Mesenchymal stem cell (in vitro differentiated cells and primary cell): Measurements from ENCODE around the gene CLDND2.

ENCODE experiments used
- DNase-seq: peaks from one replicate; pipeline ENCODE4 v3.0.0-alpha.2; 2013
- H2AFZ ChIP-seq: one replicate; pipeline ENCODE4 v1.6.1; 2013; ENCODE audit warnings: low read depth, mild to moderate bottlenecking, control low read depth, inconsistent platforms, low read length, moderate library complexity
- H2AK5ac ChIP-seq: 2 replicates; pipeline ENCODE4 v1.6.1; 2013; ENCODE audit warnings: low read length, moderate library complexity, mild to moderate bottlenecking, inconsistent platforms; ENCODE audit not compliant: severe bottlenecking
- H2BK120ac ChIP-seq: one replicate; pipeline ENCODE4 v1.6.1; 2013; ENCODE audit warnings: low read depth, mild to moderate bottlenecking, inconsistent platforms, low read length, moderate library complexity
- H2BK12ac ChIP-seq, 2 experiments: one replicate each; pipeline ENCODE4 v1.6.1; 2013; ENCODE audit warnings: inconsistent platforms in 2 of 2, low read length in 2 of 2, mild to moderate bottlenecking in 2 of 2, moderate library complexity in 2 of 2, control low read depth in 1 of 2
- H2BK15ac ChIP-seq: one replicate; pipeline ENCODE4 v1.6.1; 2013; ENCODE audit warnings: mild to moderate bottlenecking, low read depth, inconsistent platforms; ENCODE audit not compliant: poor library complexity, severe bottlenecking
- H2BK5ac ChIP-seq: 2 replicates; pipeline ENCODE4 v1.6.1; 2013; ENCODE audit warnings: low read depth, mild to moderate bottlenecking, low read length, control low read depth, inconsistent platforms; ENCODE audit not compliant: poor library complexity, severe bottlenecking
- H3K14ac ChIP-seq, 2 experiments: one replicate each; pipeline ENCODE4 v1.6.1; 2013; ENCODE audit warnings: inconsistent platforms in 2 of 2, low read length in 2 of 2, control low read depth in 1 of 2, mild to moderate bottlenecking in 1 of 2, moderate library complexity in 1 of 2
- H3K18ac ChIP-seq, 2 experiments: one replicate each; pipeline ENCODE4 v1.6.1; 2013; ENCODE audit warnings: inconsistent platforms in 2 of 2, low read length in 2 of 2, control low read depth in 1 of 2, low read depth in 1 of 2, mild to moderate bottlenecking in 1 of 2
- H3K23ac ChIP-seq, 2 experiments: one replicate each; pipeline ENCODE4 v1.6.1; 2013; ENCODE audit warnings: inconsistent platforms in 2 of 2, low read length in 2 of 2, mild to moderate bottlenecking in 2 of 2, moderate library complexity in 2 of 2, control low read depth in 1 of 2
- H3K27ac ChIP-seq: 2 replicates; pipeline ENCODE4 v1.5.1; 2013; ENCODE audit warnings: mild to moderate bottlenecking, moderate library complexity, low read length, control low read depth, inconsistent platforms; ENCODE audit not compliant: poor library complexity, severe bottlenecking
- H3K27me3 ChIP-seq, 2 experiments: 2 replicates each; pipeline versions ENCODE4 v1.6.1 to v1.7.0; 2013; ENCODE audit warnings: low read length in 2 of 2, mild to moderate bottlenecking in 2 of 2, moderate library complexity in 2 of 2, control low read depth in 1 of 2, inconsistent platforms in 1 of 2; ENCODE audit not compliant: control insufficient read depth in 1 of 2, insufficient read depth in 1 of 2
- H3K36me3 ChIP-seq, 2 experiments: 2 replicates each; pipeline versions ENCODE4 v1.6.1 to v1.7.0; 2013; ENCODE audit warnings: low read length in 2 of 2, control low read depth in 1 of 2, inconsistent platforms in 1 of 2, low read depth in 1 of 2, mild to moderate bottlenecking in 1 of 2; ENCODE audit not compliant: insufficient read depth in 2 of 2, control insufficient read depth in 1 of 2
- H3K4ac ChIP-seq, 2 experiments: one replicate each; pipeline ENCODE4 v1.6.1; 2013; ENCODE audit warnings: inconsistent platforms in 2 of 2, low read length in 2 of 2, mild to moderate bottlenecking in 2 of 2, moderate library complexity in 2 of 2, control low read depth in 1 of 2, low read depth in 1 of 2
- H3K4me1 ChIP-seq: 2 replicates; pipeline ENCODE4 v1.6.1; 2013; ENCODE audit warnings: low read depth, low read length, control low read depth; ENCODE audit not compliant: control insufficient read depth, insufficient read depth
- H3K4me2 ChIP-seq: 2 replicates; pipeline ENCODE4 v1.6.1; 2013; ENCODE audit warnings: low read length, mild to moderate bottlenecking, inconsistent platforms; ENCODE audit not compliant: poor library complexity, severe bottlenecking
- H3K4me3 ChIP-seq, 2 experiments: 2 replicates each; pipeline versions ENCODE4 v1.5.1 to v1.7.0; 2013; ENCODE audit warnings: low read length in 2 of 2, mild to moderate bottlenecking in 2 of 2, control low read depth in 1 of 2, low read depth in 1 of 2; ENCODE audit not compliant: insufficient read depth in 1 of 2
- H3K79me1 ChIP-seq: replicated peaks from 2 replicates; pipeline ENCODE4 v1.6.1; 2013; ENCODE audit warnings: mild to moderate bottlenecking, control low read depth, low read length, inconsistent platforms; ENCODE audit not compliant: poor library complexity, severe bottlenecking
- H3K9ac ChIP-seq: 2 replicates; pipeline ENCODE4 v1.7.0; 2013; ENCODE audit warnings: mild to moderate bottlenecking, low read length, moderate library complexity
- H3K9me3 ChIP-seq: 2 replicates; pipeline ENCODE4 v1.7.0; 2013; ENCODE audit warnings: mild to moderate bottlenecking, low read length; ENCODE audit not compliant: control insufficient read depth
- H4K8ac ChIP-seq: one replicate; pipeline ENCODE4 v1.6.1; 2013; ENCODE audit warnings: inconsistent platforms, mild to moderate bottlenecking, low read length, moderate library complexity
- H4K91ac ChIP-seq: one replicate; pipeline ENCODE4 v1.6.1; 2013; ENCODE audit warnings: mild to moderate bottlenecking, low read length, inconsistent platforms
- WGBS: methylation state at CpG from one replicate; pipeline ENCODE4 v1.1.7; 2013; ENCODE audit warnings: mixed read lengths; 5-methylcytosine and 5-hydroxymethylcytosine counted together

The CLDND2 gene

GRCh38 chr19:51365965-51366388 lies 2.8 kb downstream of the CLDND2 start, which contains the start of gene ETFB:
ETFB (minus strand) TSS chr19:51366388; CDS start chr19:51366326, 62 bp downstream.
- Histone ChIP-seq H2BK5ac (peak within 1 kb of the TSS; percentile 15), H3K36me3 (no peaks in the 10 kb centered on the region), H4K8ac (peak within 1 kb of the TSS; percentile 94), H4K91ac (peak within 1 kb of the TSS; percentile 79), H3K14ac (peak within 1 kb of the TSS in 1 of 2 experiments; percentile 97), H3K4me3 (peak within 1 kb of the TSS; percentile 90 to 91), H2AFZ (peak within 1 kb of the TSS; percentile 67), H2BK12ac (peak within 1 kb of the TSS in 1 of 2 experiments; percentile 51), H3K18ac (peak within 1 kb of the TSS; percentile 93 to 98), H3K27ac (peak within 1 kb of the TSS; percentile 83), H3K9ac (peak within 1 kb of the TSS; percentile 95), H3K4me2 (peak within 1 kb of the TSS; percentile 95), H3K79me1 (peaks cover 25% of the 10 kb centered on the region), H2BK15ac (peak within 1 kb of the TSS; percentile 87), H3K27me3 (peaks cover 0 to 2% of the 10 kb centered on the region in 2 experiments), H3K9me3 (no peaks in the 10 kb centered on the region), H3K4ac (peak within 1 kb of the TSS; percentile 58 to 96), H3K4me1 (peaks cover 35% of the 10 kb centered on the region), H2AK5ac (peak within 1 kb of the TSS; percentile 38), H3K23ac (peak within 1 kb of the TSS in 1 of 2 experiments; percentile 27), H2BK120ac (peak within 1 kb of the TSS; percentile 45)
- no peak for DNase-seq
- WGBS, result 3% methylated on average over 12 of the region's 27 CpGs

DNA sequence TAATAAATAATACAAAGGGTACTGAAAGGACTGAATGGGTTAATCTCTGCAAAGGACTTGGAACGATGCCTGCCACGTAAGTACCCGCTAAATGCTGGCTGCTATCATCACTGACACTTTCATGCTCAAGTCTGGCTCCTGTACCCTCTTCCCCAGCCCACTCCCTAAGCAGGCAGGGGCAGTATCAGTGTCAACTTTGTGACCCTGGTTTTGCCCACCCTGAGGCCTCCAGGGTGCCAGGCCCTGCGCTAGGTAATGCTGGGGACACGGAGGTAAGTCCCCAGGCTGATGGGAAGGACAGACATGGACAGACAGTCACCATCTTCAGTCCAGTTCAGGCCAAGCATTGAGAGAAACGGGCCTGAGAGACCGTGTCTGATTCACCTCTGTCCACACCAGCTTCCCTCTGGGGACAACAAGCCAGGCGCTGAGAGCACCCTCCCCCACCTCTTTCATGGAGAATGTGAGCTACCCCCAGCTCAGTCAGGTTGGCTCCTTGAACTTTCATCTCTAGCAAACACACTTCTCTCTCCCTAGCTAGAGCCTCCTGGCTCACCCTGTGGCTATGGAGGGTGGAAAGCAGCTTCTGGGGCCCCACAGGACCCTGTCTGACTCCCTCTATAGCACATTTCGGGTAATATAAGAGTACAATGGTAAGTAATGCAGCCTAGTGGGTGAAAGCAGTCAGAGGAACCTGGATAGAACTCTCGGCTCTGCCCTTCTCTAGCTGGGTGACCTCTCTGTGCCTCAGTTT lies 3.4 kb downstream of the CLDND2 start:
- H3K27me3 ChIP-seq, result no peaks in the 10 kb centered on the region
- peak; percentile 71 for DNase-seq
- 29% methylated on average over 10 of the region's 10 CpGs for WGBS

GRCh38 chr19:51364200-51365106 lies 4.3 kb downstream of the CLDND2 start:
- no peak overlapping the region for H3K4ac ChIP-seq
- peak; percentile 27 for DNase-seq
- peak overlapping the region; percentile 61 to 88 for H2BK12ac ChIP-seq
- no peak overlapping the region for H3K23ac ChIP-seq
- H3K14ac ChIP-seq, result no peak overlapping the region
- H2AK5ac ChIP-seq, result no peak overlapping the region
- no peaks in the 10 kb centered on the region for H3K27me3 ChIP-seq
- peak overlapping the region; percentile 48 for H3K9ac ChIP-seq
- H3K4me2 ChIP-seq, result no peak overlapping the region
- peaks cover 27% of the 10 kb centered on the region for H3K79me1 ChIP-seq
- peaks cover 37% of the 10 kb centered on the region for H3K4me1 ChIP-seq
- H4K8ac ChIP-seq, result peak overlapping the region; percentile 56
- no peak overlapping the region for H2BK5ac ChIP-seq
- no peak overlapping the region for H2BK120ac ChIP-seq
- no peak overlapping the region for H2AFZ ChIP-seq
- no peak overlapping the region for H4K91ac ChIP-seq
- no peak overlapping the region for H3K18ac ChIP-seq
- no peak overlapping the region for H3K4me3 ChIP-seq
- 91% methylated on average over 15 of the region's 15 CpGs for WGBS
- H2BK15ac ChIP-seq, result no peak overlapping the region
- H3K36me3 ChIP-seq, result no peaks in the 10 kb centered on the region
- H3K9me3 ChIP-seq, result no peaks in the 10 kb centered on the region
- no peak overlapping the region for H3K27ac ChIP-seq

More for the DNA sequence above, 3.4 kb downstream of the CLDND2 start:
- H3K4ac ChIP-seq, result peak overlapping the region; percentile 19 to 96
- H2BK12ac ChIP-seq, result peak overlapping the region in 1 of 2 experiments; percentile 7
- peaks cover 25% of the 10 kb centered on the region for H3K79me1 ChIP-seq
- H3K14ac ChIP-seq, result peak overlapping the region in 1 of 2 experiments; percentile 67
- H3K27ac ChIP-seq, result peak overlapping the region; percentile 51
- H4K91ac ChIP-seq, result peak overlapping the region; percentile 60
- no peak overlapping the region for H2AK5ac ChIP-seq
- peak overlapping the region in 1 of 2 experiments; percentile 2 for H3K23ac ChIP-seq
- H2BK15ac ChIP-seq, result peak overlapping the region; percentile 60
- H3K36me3 ChIP-seq, result no peaks in the 10 kb centered on the region
- peak overlapping the region; percentile 84 to 98 for H3K18ac ChIP-seq
- peak overlapping the region; percentile 90 to 91 for H3K4me3 ChIP-seq
- no peak overlapping the region for H2BK120ac ChIP-seq
- H3K9me3 ChIP-seq, result no peaks in the 10 kb centered on the region
- peaks cover 35% of the 10 kb centered on the region for H3K4me1 ChIP-seq
- peak overlapping the region; percentile 95 for H3K9ac ChIP-seq
- H3K4me2 ChIP-seq, result peak overlapping the region; percentile 83
- no peak overlapping the region for H2AFZ ChIP-seq
- H2BK5ac ChIP-seq, result no peak overlapping the region
- peak overlapping the region; percentile 21 for H4K8ac ChIP-seq
